SK-N-SH treated with all-trans-retinoic acid at 6 μM for 48 hours (cell line): ENCODE data around the gene PKMYT1.

Experiments
- ARNTL ChIP-seq: fragments of 450-650 bp; formaldehyde crosslinking; IDR thresholded peaks from 2 replicates; pipeline ENCODE4 v1.5.0; 2020; ENCODE audit warnings: low read depth, mild to moderate bottlenecking, moderate library complexity, borderline replicate concordance
- ESRRG ChIP-seq: fragments of 250-450 bp; sonication (Bioruptor Pico); IDR thresholded peaks from 2 replicates; pipeline ENCODE4 v1.6.1; 2021; ENCODE audit warnings: mild to moderate bottlenecking
- ISL1 ChIP-seq: fragments of 250-450 bp; sonication (Bioruptor Pico); IDR thresholded peaks from 2 replicates; pipeline ENCODE4 v2.1.2; 2022; ENCODE audit warnings: mild to moderate bottlenecking, moderate library complexity
- RARB ChIP-seq: fragments of 250-450 bp; sonication (Bioruptor Pico); IDR thresholded peaks from 2 replicates; pipeline ENCODE4 v1.8.0; 2021; ENCODE audit warnings: mild to moderate bottlenecking, moderate library complexity
- ZFP3 ChIP-seq: fragments of 250-450 bp; sonication (Bioruptor Pico); IDR thresholded peaks from 2 replicates; pipeline ENCODE4 v1.5.0; 2020; ENCODE audit warnings: mild to moderate bottlenecking, moderate library complexity
- ZNF565 ChIP-seq: fragments of 450-650 bp; formaldehyde crosslinking; conservative IDR thresholded peaks from 2 replicates; pipeline ENCODE4 v1.5.0; 2020; ENCODE audit warnings: low read depth, mild to moderate bottlenecking, moderate library complexity
- TF ChIP-seq, protein P1 (sequence below): fragments of 250-450 bp; sonication (Bioruptor Pico); IDR thresholded peaks from 2 replicates; pipeline ENCODE4 v1.5.1; 2020; ENCODE audit warnings: low read depth, mild to moderate bottlenecking, moderate library complexity

DNA sequence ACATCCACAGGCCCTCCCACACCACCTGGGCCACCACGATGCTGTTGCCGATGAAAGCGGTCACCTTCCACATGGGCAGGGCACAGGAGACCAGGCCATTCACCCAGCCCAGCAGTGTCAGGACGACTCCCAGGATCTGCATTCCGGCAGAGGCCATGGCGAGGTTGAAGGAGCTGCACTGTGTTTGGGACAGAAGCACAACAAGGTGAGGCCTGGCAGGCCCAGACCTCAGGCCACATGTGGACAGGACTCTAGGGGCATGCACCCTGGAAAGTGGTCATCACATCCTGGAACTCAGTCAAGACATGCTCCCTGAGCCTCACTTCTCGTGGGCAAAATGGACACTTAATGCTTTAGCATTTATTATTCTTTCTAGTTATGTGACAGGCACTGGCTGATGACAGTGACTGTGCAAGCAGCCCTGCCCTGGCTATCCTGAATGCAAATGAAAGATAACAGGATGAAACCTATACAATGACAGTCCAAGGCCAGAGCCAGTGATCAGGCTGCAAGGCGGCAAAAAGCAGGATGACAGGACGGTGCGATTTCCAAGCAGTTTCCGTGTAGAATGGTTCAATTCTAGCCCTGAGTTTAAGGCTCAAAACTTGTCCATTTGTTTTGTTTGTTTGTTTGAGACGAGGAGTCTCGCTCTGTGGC is 35.7 kb upstream of the PKMYT1 start:
- TF ChIP-seq ZFP3 (CRISPR knock-in tag) (no peak), ISL1 (no peak), ZNF565 (no peak), RARB (no peak), ARNTL (no peak), ESRRG (CRISPR knock-in tag) (no peak)
- TF ChIP-seq, protein P1, sequence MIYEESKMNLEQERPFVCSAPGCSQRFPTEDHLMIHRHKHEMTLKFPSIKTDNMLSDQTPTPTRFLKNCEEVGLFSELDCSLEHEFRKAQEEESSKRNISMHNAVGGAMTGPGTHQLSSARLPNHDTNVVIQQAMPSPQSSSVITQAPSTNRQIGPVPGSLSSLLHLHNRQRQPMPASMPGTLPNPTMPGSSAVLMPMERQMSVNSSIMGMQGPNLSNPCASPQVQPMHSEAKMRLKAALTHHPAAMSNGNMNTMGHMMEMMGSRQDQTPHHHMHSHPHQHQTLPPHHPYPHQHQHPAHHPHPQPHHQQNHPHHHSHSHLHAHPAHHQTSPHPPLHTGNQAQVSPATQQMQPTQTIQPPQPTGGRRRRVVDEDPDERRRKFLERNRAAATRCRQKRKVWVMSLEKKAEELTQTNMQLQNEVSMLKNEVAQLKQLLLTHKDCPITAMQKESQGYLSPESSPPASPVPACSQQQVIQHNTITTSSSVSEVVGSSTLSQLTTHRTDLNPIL (CRISPR knock-in tag), result no peak
